ENCODE measurements around the gene JADE1.

The JADE1 gene

DNA sequence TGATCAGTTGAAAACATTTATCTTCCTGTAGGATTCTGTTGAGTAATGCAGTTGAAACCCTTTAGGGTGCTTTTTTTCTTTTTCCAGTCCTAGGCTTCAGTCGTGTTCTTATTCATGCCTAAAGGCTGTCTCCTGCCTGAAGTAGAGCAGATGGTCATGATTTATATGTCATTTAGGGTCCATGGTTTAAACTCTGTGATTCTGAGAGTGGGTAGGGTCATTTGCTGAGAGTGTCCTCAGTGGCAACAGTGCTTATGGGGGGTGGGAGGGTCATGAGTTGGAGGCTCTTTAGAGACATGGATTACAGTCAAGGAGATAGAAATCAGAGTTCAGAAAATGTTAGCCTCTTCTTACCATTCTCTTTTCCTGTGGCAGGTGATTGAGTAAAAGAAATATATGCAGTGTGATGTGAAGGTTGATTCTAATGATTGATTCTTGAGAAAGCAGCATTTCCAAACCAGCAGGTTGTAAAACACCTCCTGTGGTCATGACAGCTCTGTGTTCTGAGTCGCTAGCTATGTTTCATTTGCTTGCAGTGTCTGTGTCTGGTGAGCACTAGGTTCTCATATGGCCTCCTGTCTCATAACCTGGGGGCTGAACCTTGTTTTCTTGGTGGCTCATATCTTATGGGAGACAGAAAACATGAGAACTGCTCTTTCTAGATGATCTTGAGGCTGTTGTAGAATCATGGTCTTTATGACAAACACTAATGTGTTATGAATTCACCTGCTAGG lies 60.4 kb downstream of the JADE1 start:
- no peak for DNase-seq (ENCODE audit: low read depth in 2 of 3, low spot score in 2 of 3)

DNA sequence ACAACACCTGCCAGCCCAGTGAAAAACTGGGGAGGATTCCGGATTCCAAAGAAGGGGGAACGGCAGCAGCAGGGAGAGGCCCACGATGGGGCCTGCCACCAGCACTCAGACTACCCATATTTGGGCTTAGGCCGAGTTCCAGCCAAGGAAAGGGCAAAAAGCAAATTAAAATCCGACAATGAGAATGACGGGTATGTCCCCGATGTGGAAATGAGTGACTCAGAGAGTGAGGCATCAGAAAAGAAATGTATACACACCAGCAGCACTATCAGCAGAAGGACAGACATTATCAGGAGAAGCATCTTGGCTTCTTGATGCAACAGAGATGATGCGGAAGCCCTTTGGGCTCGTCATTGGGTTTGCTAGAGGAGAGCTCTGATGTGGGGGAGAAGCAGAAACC lies 62.4 kb downstream of the JADE1 start:
- DNase-seq (ENCODE audit: low read depth in 2 of 3, low spot score in 2 of 3) = no peak

DNA sequence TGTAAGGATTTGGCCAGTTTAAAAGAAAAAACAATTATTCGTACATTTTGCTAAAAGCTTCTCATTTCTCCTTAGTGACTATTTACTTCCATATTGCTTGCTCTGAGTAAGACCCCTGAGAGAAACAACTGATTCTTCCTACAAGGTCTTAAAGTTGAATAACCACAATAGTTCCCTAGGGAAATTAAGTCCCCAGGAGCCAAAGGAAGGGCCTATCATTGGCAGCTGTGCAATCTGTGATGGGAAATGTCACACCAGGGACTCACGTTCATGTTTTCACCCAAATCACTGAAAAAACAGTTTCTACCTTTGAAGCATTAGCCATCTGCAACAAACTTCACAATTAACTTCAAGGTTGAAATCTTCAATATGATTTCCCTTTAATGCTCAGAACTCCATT lies 66.7 kb downstream of the JADE1 start:
- DNase-seq (ENCODE audit: low read depth in 2 of 3, low spot score in 2 of 3) = no peak

DNA sequence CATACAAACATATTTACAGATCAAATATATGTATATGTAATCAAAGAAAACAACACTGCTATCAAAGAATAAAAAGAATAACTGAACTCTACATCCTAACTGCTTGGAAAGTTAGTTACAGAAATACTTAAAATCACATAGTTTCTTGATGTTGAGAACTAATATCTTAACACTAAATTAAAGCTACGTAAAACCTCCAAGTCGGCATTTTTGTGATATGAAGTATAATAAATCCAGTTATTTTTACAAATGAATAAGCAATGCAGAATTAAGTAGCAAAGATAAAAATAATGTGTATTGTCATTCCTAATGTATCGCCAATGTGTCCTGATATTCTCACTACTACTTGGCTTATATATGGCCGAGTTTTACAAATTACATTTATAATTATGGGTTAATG lies 68.4 kb downstream of the JADE1 start:
- DNase-seq (ENCODE audit: low read depth in 2 of 3, low spot score in 2 of 3) = no peak

DNA sequence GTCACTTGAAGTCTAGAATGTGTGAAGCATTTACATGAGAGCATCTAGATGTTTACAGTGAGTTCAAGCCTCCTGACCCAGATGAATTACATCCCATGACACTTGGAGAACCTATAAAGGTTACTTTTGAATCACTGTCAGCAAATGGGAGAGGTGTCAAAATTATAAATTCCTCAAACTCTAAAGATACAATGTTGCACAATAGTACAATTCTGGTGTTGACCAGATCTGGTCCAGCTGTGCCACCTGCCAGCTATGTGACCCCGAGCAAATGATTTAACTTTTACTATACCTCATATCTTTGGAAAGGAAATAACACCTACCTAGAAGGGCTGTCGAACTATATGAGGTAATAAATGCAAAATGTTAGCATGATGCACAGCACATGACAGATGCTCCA lies 69.8 kb downstream of the JADE1 start:
- DNase-seq (ENCODE audit: low read depth in 2 of 3, low spot score in 2 of 3) = no peak

DNA sequence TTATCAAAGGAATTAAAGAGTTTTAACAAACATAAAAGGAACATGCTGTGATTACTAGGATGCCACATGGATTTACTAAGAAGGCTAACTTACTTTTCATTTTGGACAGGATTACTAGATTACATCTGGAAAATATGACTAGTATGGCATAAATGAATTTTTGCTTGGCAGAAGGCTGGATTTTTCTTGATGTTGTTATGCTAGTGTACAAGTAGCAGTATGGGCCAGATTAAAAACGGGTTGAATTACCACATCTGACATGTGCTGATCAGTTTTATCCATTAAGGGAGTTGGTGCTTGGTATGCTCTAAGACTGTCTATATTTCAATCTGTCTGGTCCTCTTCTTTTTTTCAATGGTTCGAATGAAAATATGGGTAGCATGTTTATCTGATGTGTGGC lies 70.5 kb downstream of the JADE1 start:
- no peak for DNase-seq (ENCODE audit: low read depth in 2 of 3, low spot score in 2 of 3)

DNA sequence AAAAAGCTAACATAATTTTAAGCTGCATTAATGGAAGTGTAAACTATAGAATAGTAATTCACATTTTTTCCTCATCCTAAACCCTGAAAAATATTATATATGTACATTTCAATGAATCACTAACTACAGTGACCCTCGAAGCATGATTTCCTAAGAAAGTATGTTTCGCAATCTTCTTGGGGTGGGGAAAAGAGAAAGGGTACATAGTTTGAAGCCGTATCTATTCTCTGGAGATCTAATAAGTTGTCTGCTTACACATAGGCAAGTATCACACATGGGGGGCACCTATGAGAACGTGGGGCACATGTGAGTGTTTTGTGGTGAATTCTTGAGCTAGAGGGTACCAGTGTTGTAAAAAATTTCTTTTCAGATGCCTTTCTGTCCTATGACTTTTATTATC lies 71.2 kb downstream of the JADE1 start:
- no peak for DNase-seq (ENCODE audit: low read depth in 2 of 3, low spot score in 2 of 3)

DNA sequence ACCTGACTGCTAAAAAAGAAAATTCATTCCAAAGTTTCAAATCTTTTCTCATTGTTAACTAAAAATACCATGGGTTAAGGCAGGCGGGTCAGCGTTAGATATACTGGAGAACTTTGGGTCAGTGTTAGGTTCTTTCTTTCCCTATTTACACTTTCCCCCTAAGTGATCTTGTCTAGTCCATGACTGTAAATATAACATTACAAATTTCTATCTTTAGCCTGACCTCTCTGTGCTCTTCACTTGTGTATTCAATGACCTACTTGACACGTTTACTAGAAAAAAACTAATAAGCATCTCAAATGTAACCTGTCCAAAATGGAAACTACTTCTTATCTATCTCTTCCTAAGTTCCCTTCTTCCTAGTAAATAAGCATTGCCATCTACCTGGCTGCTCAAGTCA lies 95.3 kb downstream of the JADE1 start:
- DNase-seq (ENCODE audit: low read depth in 2 of 3, low spot score in 2 of 3) = no peak

DNA sequence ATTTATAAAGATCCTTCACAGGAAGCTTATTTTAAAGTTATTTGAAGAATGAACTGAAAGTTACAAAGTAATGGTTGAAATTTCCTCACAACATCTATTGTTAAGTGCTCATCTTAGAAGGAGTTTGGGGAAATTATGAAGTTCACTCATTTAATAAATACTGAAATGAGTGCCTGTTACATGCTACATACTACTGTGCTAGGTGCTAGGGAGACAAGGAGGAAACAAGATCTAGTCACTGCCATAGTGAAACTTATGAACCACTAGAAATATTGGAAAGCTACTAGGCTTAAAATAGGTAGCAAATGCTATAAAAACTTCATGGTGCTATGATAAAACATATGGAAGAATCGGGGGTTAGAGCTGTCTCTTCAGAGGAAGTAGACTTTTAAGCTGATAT lies 97.1 kb downstream of the JADE1 start:
- DNase-seq (ENCODE audit: low read depth in 2 of 3, low spot score in 2 of 3) = no peak

DNA sequence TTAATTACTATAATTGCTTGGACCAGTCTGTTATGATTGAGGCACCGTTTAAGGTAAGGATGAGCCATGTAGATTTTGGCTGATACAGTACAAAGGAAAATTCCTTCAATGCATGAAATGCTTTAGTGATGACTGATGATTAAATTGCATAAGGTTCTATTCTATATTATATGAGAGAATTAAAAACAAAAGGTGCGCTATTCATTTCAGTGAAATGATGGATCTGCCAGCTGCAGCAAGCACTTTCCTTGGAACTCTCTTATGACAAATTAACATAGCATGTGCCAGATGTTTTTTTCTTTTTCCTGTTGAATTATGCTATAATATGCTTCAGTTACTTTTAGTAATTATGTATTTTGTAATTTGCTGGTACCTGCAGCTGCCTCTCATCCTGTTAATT lies 98.5 kb downstream of the JADE1 start:
- DNase-seq (ENCODE audit: low read depth in 2 of 3, low spot score in 2 of 3) = no peak

DNA sequence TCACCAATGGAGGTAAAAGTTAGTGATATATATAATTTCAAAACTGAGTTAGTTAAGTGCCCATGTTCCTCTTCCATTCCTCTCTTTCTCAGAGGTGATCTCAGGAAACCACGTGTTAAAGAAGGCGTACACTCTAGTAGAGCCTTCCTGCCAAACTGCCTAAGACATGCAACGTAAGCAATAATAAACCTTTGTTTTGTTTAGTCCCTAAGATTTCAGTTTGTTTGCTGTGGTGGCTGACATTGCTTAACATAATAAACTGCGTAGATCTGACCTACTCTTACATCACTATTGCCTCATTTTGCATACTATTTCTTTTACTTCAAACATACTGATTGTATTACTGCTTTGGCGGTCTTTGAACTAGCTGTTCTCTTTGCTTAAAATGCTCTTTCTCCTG lies 99.2 kb downstream of the JADE1 start:
- DNase-seq (ENCODE audit: low read depth in 2 of 3, low spot score in 2 of 3) = no peak

DNA sequence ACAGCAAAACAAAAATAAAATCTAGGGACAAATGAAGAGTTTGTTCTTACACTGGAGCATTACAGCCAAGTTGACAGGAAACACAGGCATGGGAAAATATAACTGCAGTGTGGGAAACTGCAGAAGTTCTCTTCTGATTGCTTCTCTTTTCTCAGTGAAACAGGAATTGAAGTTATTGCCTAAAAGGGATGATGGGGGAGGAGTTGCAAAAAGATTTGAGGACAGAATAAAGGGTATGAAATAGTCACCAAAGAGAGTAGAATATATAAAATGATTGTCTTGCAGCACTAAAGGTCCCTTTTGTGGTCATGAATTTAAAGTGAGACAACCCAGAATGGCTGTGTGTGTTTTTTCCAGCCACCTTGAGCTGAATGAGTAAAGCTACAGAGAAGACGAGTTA lies 103.7 kb downstream of the JADE1 start:
- DNase-seq (ENCODE audit: low read depth in 2 of 3, low spot score in 2 of 3) = no peak

DNA sequence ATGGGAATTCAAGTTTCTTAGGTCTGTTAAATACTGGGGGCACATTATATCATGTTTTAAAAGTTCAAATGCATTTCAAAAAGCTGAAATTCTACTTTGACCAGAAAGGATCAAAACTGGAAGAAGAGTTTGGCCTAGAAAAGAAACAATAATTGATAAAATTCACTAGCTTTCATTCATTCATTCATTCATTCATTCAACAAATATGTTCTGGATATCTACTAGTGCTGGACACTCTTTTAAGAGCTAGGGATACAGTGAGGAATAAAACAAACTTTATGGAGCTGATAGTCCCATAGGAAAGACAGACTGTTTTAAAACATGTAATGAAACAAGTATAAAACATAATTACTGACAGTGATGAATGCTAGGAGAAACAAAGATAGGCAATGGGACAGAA lies 106.0 kb downstream of the JADE1 start:
- DNase-seq (ENCODE audit: low read depth in 2 of 3, low spot score in 2 of 3) = no peak

DNA sequence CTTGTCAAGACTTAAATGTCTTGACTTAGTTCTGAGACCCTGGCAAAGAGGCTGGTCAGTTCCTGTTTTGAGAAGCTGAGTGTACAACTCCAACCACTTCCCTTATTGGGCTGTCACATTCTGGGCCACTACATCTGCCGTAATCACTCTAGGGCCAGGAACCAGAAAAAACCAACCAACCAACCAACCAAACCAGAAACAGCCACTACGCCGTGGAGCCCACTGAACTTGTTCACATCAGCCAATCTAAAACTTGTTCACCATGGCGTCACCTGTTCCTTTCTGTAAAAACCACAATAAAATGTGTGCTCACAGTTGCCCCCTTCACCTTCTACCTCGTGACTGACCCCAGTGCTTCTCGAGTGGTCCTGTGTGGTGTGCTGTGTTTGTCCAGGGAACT lies 107.3 kb downstream of the JADE1 start:
- DNase-seq (ENCODE audit: low read depth in 2 of 3, low spot score in 2 of 3) = no peak

DNA sequence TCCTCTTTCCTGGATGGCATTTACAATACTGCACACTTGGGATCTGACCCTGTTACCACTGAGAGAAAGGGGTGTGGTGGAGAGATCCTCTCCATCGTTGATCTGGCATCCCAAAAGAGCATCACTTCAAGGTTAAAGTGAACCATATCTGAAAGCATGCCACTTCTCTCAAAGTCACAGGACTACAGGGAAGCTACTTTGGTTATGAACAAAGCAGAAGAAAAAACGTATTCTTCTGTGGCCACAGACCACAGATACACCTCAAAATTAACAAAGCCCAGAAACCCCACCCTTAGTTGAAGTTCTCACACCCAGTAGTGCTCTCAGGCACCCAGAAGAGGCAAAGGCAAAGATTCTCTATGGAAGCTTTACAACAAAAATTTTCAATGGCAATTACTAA lies 108.3 kb downstream of the JADE1 start:
- no peak for DNase-seq (ENCODE audit: low read depth in 2 of 3, low spot score in 2 of 3)

DNA sequence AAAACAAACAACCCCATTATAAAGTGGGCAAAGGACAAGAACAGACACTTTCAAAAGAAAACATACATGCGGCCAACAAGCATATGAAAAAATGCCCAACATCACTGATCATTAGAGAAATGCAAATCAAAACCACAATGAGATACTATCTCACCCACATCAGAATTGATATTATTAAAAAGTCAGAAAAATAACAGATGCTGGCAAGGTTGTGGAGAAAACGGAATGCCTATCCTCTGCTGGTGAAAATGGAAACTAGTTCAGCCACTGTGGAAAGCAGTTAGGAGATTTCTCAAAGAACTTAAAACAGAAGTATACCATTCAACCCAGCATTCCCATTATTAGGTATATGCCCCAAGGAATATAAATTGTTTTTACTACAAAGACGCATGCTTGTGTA lies 112.5 kb downstream of the JADE1 start:
- DNase-seq (ENCODE audit: low read depth in 2 of 3, low spot score in 2 of 3) = no peak
